Liver (tissue), 9 donors: ENCODE data around the gene OR1Q1. TPM values are rescaled to one million over a fixed set of nuclear protein-coding genes. Genes with fewer than 3 reads are reported as not detected.

Experiments
- DNase-seq: peaks from one replicate; pipeline ENCODE4 v3.0.0-alpha.2; 2017; ENCODE audit warnings: low spot score
- H3K27ac ChIP-seq, 2 donors: one replicate each; pipeline ENCODE4 v1.7.0; 2013; ENCODE audit warnings: inconsistent platforms in 2 of 2, low read length in 2 of 2, control low read depth in 1 of 2, low read depth in 1 of 2, mild to moderate bottlenecking in 1 of 2
- H3K27me3 ChIP-seq, 4 donors: one replicate each; pipeline versions ENCODE4 v1.6.1 to v1.7.0; 2013; ENCODE audit warnings: low read length in 3 of 4, inconsistent platforms in 1 of 4, mild to moderate bottlenecking in 1 of 4, moderate library complexity in 1 of 4; ENCODE audit not compliant: control insufficient read depth in 4 of 4, insufficient read depth in 4 of 4
- H3K36me3 ChIP-seq, 4 donors: one replicate each; pipeline versions ENCODE4 v1.6.1 to v1.7.0; 2013; ENCODE audit warnings: low read length in 3 of 4, mild to moderate bottlenecking in 3 of 4, low read depth in 1 of 4, moderate library complexity in 1 of 4; ENCODE audit not compliant: control insufficient read depth in 4 of 4, insufficient read depth in 3 of 4
- H3K4me1 ChIP-seq, 4 donors: one replicate each; pipeline versions ENCODE4 v1.6.1 to v1.7.0; 2013; ENCODE audit warnings: low read length in 3 of 4, mild to moderate bottlenecking in 3 of 4, moderate library complexity in 1 of 4; ENCODE audit not compliant: control insufficient read depth in 4 of 4, insufficient read depth in 4 of 4
- H3K4me3 ChIP-seq, 3 donors: one replicate each; pipeline versions ENCODE4 v1.6.1 to v1.7.0; 2013; ENCODE audit warnings: low read length in 3 of 3, control low read depth in 1 of 3, low read depth in 1 of 3, mild to moderate bottlenecking in 1 of 3
- H3K9ac ChIP-seq, 2 donors: one replicate each; pipeline ENCODE4 v1.7.0; 2013; ENCODE audit warnings: low read length in 2 of 2, mild to moderate bottlenecking in 2 of 2, moderate library complexity in 2 of 2, control low read depth in 1 of 2, low read depth in 1 of 2
- H3K9me3 ChIP-seq, 4 donors: one replicate each; pipeline versions ENCODE4 v1.6.1 to v1.7.0; 2013; ENCODE audit warnings: low read length in 3 of 4; ENCODE audit not compliant: control insufficient read depth in 4 of 4
- EGR1 ChIP-seq, 2 donors: IDR thresholded peaks; 2 replicates each; pipeline ENCODE4 v1.6.1; 2016 to 2018; ENCODE audit warnings: antibody characterized with exemption in 2 of 2, low read depth in 2 of 2
- FOXA1 ChIP-seq: IDR thresholded peaks from 2 replicates; pipeline ENCODE4 v1.6.1; 2016; ENCODE audit warnings: antibody characterized with exemption
- FOXA2 ChIP-seq: IDR thresholded peaks from 2 replicates; pipeline ENCODE4 v1.6.1; 2016; ENCODE audit warnings: antibody characterized with exemption
- GABPA ChIP-seq, 2 donors: IDR thresholded peaks in 1 of 2; conservative IDR thresholded peaks in 1 of 2; 2 replicates each; pipeline ENCODE4 v1.6.1; 2016; ENCODE audit warnings: antibody characterized with exemption in 2 of 2, mild to moderate bottlenecking in 1 of 2, moderate library complexity in 1 of 2
- HNF4A ChIP-seq, 2 donors: conservative IDR thresholded peaks; 2 replicates each; pipeline ENCODE4 v1.6.1; 2016; ENCODE audit warnings: antibody characterized with exemption in 2 of 2, mild to moderate bottlenecking in 2 of 2
- HNF4G ChIP-seq: IDR thresholded peaks from 2 replicates; pipeline ENCODE4 v1.6.1; 2016; ENCODE audit warnings: antibody characterized with exemption
- JUND ChIP-seq, 2 donors: IDR thresholded peaks; 2 replicates each; pipeline ENCODE4 v1.6.1; 2016; ENCODE audit warnings: antibody characterized with exemption in 2 of 2
- NR2F2 ChIP-seq: IDR thresholded peaks from 2 replicates; pipeline ENCODE4 v1.6.1; 2016; ENCODE audit warnings: antibody characterized with exemption
- RAD21 ChIP-seq, 2 donors: IDR thresholded peaks; 2 replicates each; pipeline ENCODE4 v1.6.1; 2016; ENCODE audit warnings: antibody characterized with exemption in 2 of 2, mild to moderate bottlenecking in 2 of 2
- REST ChIP-seq: IDR thresholded peaks from 2 replicates; pipeline ENCODE4 v1.6.1; 2016; ENCODE audit warnings: antibody characterized with exemption, mild to moderate bottlenecking
- RXRA ChIP-seq, 2 donors: IDR thresholded peaks; 2 replicates each; pipeline ENCODE4 v1.6.1; 2017 to 2018; ENCODE audit warnings: antibody characterized with exemption in 2 of 2, mild to moderate bottlenecking in 1 of 2
- SP1 ChIP-seq: IDR thresholded peaks from 2 replicates; pipeline ENCODE4 v1.6.1; 2018; ENCODE audit warnings: antibody characterized with exemption, mild to moderate bottlenecking
- TAF1 ChIP-seq: conservative IDR thresholded peaks from 2 replicates; pipeline ENCODE4 v1.6.1; 2016; ENCODE audit warnings: antibody characterized with exemption, mild to moderate bottlenecking
- YY1 ChIP-seq: IDR thresholded peaks from 2 replicates; pipeline ENCODE4 v1.6.1; 2016; ENCODE audit warnings: antibody characterized with exemption, mild to moderate bottlenecking
- WGBS: extraction: QIAGEN DNeasy Blood & Tissue Kit; methylation state at CpG from one replicate; pipeline ENCODE4 v1.1.7; 2013; 5-methylcytosine and 5-hydroxymethylcytosine counted together
- polyA plus RNA-seq, 2 donors: library from polyadenylated mRNA; stranded (reverse) in 1 of 2; unstranded in 1 of 2; fragments of 200-250 nt in 1 of 2; fragments of >200 nt in 1 of 2; fragmentation: Nextera tagmentation in 1 of 2; extraction: Ambion mirVana in 1 of 2; gene quantifications; one replicate each; pipeline versions ENCODE4 v1.2.1 to v1.2.3, GENCODE V29; 2013 to 2015
- total RNA-seq, 2 donors: library from RNA; depleted of rRNA; stranded (reverse); fragments of >200 nt; gene quantifications; one replicate each; pipeline ENCODE4 v1.2.3, GENCODE V29; 2014
- TF ChIP-seq, protein P1 (sequence below): IDR thresholded peaks from 2 replicates; pipeline ENCODE4 v1.6.1; 2016; ENCODE audit warnings: antibody characterized with exemption
- TF ChIP-seq, protein P2 (sequence below): IDR thresholded peaks from 2 replicates; pipeline ENCODE4 v1.6.1; 2016; ENCODE audit warnings: antibody characterized with exemption
- TF ChIP-seq, protein P3 (sequence below): IDR thresholded peaks from 2 replicates; pipeline ENCODE4 v1.6.1; 2016; ENCODE audit warnings: antibody characterized with exemption
- TF ChIP-seq, protein P4 (sequence below): fragments of 150-350 bp; IDR thresholded peaks from 2 replicates; pipeline ENCODE4 v1.5.1; 2017; ENCODE audit warnings: improper control_type of control experiment, low read depth, low read length; ENCODE audit not compliant: missing input control
- donor health status: healthy.
- donor health status: healthy.
- donor health status: healthy.
- donor health status: healthy.
- donor health status: healthy.

OR1Q1 gene
- total and polyA plus RNA-seq, 4 donors, result not detected

- 45% methylated on average over 1 of the region's 1 CpG for WGBS
- TF ChIP-seq EGR1 (IDR thresholded peaks at IDR 0.05; ENCODE audit: low read depth in 2 of 2) (no peak), NR2F2 (peak; percentile 75)
- no peak for DNase-seq
- Histone ChIP-seq H3K4me3 (no peak overlapping the region), H3K9me3 (peaks cover 0 to 3% (median 0%) of the 10 kb centered on the region in 4 donors), H3K36me3 (no peaks in the 10 kb centered on the region), H3K4me1 (no peaks in the 10 kb centered on the region), H3K27ac (no peak overlapping the region), H3K27me3 (no peaks in the 10 kb centered on the region), H3K9ac (no peak overlapping the region)
Measured at GRCh38 chr9:122656378-122656777, 41.8 kb downstream of the OR1Q1 start.

DNA sequence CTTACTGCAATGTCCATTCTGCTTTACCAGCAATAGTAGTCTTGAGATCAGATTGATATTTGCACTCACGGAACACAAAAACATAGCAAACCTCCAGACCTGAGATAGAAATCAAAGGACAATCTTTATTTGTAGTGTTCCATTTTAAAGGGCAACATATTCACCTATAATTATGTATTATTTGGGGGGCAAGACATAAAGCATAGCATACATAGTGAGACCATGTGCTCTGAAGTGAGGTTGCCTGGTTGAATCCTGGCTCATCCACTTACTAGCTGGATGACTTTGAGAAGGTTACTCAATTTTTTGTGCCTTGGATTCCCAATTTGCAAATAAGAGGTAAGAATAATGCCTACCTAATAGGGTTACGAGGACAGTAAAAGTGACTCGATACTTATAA is 43.0 kb downstream of the OR1Q1 start, which contains the start of gene OR1B1:
TSS of gene OR1B1 (minus strand) at position 101 of the 400 bp plus-strand sequence.
- Histone ChIP-seq H3K4me3 (no peak within 1 kb of the TSS), H3K36me3 (no peaks in the 10 kb centered on the region), H3K4me1 (no peaks in the 10 kb centered on the region), H3K9me3 (peaks cover 0 to 5% (median 1%) of the 10 kb centered on the region in 4 donors), H3K27ac (no peak within 1 kb of the TSS), H3K9ac (no peak within 1 kb of the TSS), H3K27me3 (no peaks in the 10 kb centered on the region)
- TF ChIP-seq, protein P1, sequence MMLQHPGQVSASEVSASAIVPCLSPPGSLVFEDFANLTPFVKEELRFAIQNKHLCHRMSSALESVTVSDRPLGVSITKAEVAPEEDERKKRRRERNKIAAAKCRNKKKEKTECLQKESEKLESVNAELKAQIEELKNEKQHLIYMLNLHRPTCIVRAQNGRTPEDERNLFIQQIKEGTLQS, result no peak
- 90% methylated on average over 3 of the region's 3 CpGs for WGBS
- DNase-seq, result no peak

DNA sequence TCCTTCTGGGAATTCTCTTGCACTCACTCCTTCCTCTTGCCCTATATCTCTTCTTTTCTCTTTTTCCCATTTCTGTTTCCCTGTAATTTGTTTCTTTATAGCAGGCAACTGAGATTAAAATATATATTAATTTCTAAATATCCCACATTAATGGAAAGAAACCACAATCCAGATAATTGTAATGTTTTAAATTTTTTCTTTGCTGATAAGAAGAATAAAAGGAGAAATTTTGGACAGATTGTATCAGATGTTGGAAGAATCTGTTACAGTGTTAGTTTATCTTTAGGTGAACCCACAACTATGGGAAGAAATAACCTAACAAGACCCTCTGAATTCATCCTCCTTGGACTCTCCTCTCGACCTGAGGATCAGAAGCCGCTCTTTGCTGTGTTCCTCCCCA is 46.9 kb downstream of the OR1Q1 start, which contains the start of gene OR1L1:
TSS of gene OR1L1 (plus strand) at position 301 of the 400 bp plus-strand sequence. CDS start at position 301, 0 bp downstream.
- TF ChIP-seq, protein P2, sequence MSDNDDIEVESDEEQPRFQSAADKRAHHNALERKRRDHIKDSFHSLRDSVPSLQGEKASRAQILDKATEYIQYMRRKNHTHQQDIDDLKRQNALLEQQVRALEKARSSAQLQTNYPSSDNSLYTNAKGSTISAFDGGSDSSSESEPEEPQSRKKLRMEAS, result no peak
- TF ChIP-seq NR2F2 (no peak), REST (no peak), EGR1 (IDR thresholded peaks at IDR 0.05; ENCODE audit: low read depth in 2 of 2) (no peak), SP1 (no peak), HNF4A (conservative IDR thresholded peaks at IDR 0.05) (no peak), GABPA (IDR thresholded peaks at IDR 0.05 in 1 of 2, conservative IDR thresholded peaks at IDR 0.05 in 1 of 2) (no peak), HNF4G (no peak), YY1 (no peak), JUND (IDR thresholded peaks at IDR 0.05) (no peak), FOXA2 (no peak), RXRA (IDR thresholded peaks at IDR 0.05) (no peak), TAF1 (no peak), FOXA1 (no peak), RAD21 (IDR thresholded peaks at IDR 0.05) (no peak)
- TF ChIP-seq, protein P1, result no peak
- TF ChIP-seq, protein P3, sequence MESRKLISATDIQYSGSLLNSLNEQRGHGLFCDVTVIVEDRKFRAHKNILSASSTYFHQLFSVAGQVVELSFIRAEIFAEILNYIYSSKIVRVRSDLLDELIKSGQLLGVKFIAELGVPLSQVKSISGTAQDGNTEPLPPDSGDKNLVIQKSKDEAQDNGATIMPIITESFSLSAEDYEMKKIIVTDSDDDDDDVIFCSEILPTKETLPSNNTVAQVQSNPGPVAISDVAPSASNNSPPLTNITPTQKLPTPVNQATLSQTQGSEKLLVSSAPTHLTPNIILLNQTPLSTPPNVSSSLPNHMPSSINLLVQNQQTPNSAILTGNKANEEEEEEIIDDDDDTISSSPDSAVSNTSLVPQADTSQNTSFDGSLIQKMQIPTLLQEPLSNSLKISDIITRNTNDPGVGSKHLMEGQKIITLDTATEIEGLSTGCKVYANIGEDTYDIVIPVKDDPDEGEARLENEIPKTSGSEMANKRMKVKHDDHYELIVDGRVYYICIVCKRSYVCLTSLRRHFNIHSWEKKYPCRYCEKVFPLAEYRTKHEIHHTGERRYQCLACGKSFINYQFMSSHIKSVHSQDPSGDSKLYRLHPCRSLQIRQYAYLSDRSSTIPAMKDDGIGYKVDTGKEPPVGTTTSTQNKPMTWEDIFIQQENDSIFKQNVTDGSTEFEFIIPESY, result no peak
- TF ChIP-seq, protein P4, sequence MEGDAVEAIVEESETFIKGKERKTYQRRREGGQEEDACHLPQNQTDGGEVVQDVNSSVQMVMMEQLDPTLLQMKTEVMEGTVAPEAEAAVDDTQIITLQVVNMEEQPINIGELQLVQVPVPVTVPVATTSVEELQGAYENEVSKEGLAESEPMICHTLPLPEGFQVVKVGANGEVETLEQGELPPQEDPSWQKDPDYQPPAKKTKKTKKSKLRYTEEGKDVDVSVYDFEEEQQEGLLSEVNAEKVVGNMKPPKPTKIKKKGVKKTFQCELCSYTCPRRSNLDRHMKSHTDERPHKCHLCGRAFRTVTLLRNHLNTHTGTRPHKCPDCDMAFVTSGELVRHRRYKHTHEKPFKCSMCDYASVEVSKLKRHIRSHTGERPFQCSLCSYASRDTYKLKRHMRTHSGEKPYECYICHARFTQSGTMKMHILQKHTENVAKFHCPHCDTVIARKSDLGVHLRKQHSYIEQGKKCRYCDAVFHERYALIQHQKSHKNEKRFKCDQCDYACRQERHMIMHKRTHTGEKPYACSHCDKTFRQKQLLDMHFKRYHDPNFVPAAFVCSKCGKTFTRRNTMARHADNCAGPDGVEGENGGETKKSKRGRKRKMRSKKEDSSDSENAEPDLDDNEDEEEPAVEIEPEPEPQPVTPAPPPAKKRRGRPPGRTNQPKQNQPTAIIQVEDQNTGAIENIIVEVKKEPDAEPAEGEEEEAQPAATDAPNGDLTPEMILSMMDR, result no peak
- peaks cover 2 to 8% (median 5%) of the 10 kb centered on the region in 4 donors for H3K9me3 ChIP-seq
- H3K36me3 ChIP-seq, result no peaks in the 10 kb centered on the region
- no peak within 1 kb of the TSS for H3K9ac ChIP-seq
- H3K4me3 ChIP-seq, result no peak within 1 kb of the TSS
- no peak within 1 kb of the TSS for H3K27ac ChIP-seq
- DNase-seq, result no peak
- no peaks in the 10 kb centered on the region for H3K27me3 ChIP-seq
- WGBS, result 39% methylated on average over 2 of the region's 2 CpGs
- no peaks in the 10 kb centered on the region for H3K4me1 ChIP-seq
